ENCODE results near the gene LIN37. TPM values are rescaled to one million over a fixed set of nuclear protein-coding genes. Genes with fewer than 3 reads are reported as not detected.

Gene LIN37
- total RNA-seq, 1 donor from 2014 or later = 11.9 TPM

DNA sequence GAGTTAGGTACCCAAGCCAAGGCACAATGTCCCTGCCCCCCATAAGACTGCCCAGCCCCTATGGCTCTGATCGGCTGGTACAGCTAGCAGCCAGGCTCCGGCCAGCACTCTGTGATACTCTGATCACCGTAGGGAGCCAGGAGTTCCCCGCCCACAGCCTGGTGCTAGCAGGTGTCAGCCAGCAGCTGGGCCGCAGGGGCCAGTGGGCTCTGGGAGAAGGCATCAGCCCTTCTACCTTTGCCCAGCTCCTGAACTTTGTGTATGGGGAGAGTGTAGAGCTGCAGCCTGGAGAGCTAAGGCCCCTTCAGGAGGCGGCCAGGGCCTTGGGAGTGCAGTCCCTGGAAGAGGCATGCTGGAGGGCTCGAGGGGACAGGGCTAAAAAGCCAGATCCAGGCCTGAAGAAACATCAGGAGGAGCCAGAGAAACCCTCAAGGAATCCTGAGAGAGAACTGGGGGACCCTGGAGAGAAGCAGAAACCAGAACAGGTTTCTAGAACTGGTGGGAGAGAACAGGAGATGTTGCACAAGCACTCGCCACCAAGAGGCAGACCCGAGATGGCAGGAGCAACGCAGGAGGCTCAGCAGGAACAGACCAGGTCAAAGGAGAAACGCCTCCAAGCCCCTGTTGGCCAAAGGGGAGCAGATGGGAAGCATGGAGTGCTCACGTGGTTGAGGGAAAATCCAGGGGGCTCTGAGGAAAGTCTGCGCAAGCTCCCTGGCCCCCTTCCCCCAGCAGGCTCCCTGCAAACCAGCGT is 33.6 kb upstream of the LIN37 start:
- TF ChIP-seq, protein P1, sequence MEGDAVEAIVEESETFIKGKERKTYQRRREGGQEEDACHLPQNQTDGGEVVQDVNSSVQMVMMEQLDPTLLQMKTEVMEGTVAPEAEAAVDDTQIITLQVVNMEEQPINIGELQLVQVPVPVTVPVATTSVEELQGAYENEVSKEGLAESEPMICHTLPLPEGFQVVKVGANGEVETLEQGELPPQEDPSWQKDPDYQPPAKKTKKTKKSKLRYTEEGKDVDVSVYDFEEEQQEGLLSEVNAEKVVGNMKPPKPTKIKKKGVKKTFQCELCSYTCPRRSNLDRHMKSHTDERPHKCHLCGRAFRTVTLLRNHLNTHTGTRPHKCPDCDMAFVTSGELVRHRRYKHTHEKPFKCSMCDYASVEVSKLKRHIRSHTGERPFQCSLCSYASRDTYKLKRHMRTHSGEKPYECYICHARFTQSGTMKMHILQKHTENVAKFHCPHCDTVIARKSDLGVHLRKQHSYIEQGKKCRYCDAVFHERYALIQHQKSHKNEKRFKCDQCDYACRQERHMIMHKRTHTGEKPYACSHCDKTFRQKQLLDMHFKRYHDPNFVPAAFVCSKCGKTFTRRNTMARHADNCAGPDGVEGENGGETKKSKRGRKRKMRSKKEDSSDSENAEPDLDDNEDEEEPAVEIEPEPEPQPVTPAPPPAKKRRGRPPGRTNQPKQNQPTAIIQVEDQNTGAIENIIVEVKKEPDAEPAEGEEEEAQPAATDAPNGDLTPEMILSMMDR (IDR thresholded peaks at IDR 0.05) = no peak
- Mint-ChIP-seq H3K4me1 (ENCODE audit: low read depth) (peaks cover 27% of the 10 kb centered on the region), H3K4me3 (ENCODE audit: unreplicated experiment) (no peak overlapping the region), H3K27me3 (ENCODE audit: low read depth) (no peaks in the 10 kb centered on the region), H3K9me3 (ENCODE audit: low read depth) (no peaks in the 10 kb centered on the region), H3K36me3 (ENCODE audit: low read depth) (no peaks in the 10 kb centered on the region), H3K27ac (ENCODE audit: unreplicated experiment) (no peak overlapping the region)
- DNase-seq (ENCODE audit: low spot score) = no peak

DNA sequence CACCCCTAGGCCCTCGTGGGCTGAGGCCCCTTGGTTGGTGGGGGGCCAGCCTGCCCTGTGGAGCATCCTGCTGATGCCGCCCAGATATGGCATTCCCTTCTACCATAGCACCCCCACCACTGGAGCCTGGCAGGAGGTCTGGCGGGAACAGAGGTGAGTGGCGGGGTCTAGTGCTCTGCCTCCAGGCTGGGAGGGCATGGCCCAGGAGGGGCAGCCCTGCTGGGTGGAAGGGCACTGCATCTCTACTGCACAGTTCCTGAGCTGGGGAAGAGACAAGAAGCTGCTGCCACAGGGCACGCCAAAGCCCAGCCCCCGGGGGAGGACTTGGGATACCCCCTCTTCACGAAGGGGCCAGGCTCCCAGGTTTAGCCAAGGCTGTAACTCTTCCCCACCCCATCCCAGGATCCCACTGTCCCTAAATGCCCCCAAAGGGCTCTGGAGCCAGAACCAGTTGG is 33.0 kb upstream of the LIN37 start:
- no peaks in the 10 kb centered on the region for H3K9me3 Mint-ChIP-seq (ENCODE audit: low read depth)
- DNase-seq (ENCODE audit: low spot score) = peak; percentile 83
- H3K27me3 Mint-ChIP-seq (ENCODE audit: low read depth) = no peaks in the 10 kb centered on the region
- H3K36me3 Mint-ChIP-seq (ENCODE audit: low read depth) = peaks cover 2% of the 10 kb centered on the region
- H3K27ac Mint-ChIP-seq (ENCODE audit: unreplicated experiment) = no peak overlapping the region
- TF ChIP-seq, protein P1 (IDR thresholded peaks at IDR 0.05) = no peak
- no peak overlapping the region for H3K4me3 Mint-ChIP-seq (ENCODE audit: unreplicated experiment)
- H3K4me1 Mint-ChIP-seq (ENCODE audit: low read depth) = peaks cover 30% of the 10 kb centered on the region

DNA sequence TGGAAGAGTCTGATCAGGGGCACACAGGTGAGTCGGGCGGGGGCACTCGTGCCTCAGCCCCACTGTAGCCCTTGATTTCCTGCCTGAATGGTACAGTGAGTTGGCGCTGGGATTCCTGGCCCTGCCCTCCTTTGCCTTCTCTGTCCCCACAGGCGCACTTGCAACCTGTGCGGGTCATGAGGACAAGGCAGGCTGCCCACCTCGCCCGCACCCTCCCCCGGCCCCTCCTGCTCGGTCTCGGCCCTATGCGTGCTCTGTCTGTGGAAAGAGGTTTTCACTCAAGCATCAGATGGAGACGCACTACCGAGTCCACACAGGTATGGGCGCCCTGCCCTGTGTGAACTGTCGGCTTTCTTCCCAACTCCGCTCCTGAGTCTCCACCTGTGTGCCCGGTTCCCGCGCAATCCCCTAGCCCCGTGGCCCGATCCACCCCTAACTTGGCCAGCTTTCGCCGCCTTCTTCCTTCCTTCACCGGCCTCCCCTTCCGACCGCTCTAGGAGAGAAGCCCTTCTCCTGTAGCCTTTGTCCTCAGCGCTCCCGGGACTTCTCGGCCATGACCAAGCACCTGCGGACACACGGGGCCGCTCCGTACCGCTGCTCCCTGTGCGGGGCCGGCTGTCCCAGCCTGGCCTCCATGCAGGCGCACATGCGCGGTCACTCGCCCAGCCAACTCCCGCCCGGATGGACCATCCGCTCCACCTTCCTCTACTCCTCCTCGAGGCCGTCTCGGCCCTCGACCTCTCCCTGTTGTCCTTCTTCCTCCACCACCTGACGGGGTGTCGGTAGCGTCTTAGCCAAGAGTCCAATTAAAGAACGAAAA is 32.2 kb upstream of the LIN37 start:
- Mint-ChIP-seq H3K27me3 (ENCODE audit: low read depth) (no peaks in the 10 kb centered on the region), H3K9me3 (ENCODE audit: low read depth) (no peaks in the 10 kb centered on the region), H3K4me3 (ENCODE audit: unreplicated experiment) (peak overlapping the region; percentile 96), H3K36me3 (ENCODE audit: low read depth) (peaks cover 2% of the 10 kb centered on the region), H3K27ac (ENCODE audit: unreplicated experiment) (peak overlapping the region; percentile 97), H3K4me1 (ENCODE audit: low read depth) (peaks cover 29% of the 10 kb centered on the region)
- TF ChIP-seq, protein P1 (IDR thresholded peaks at IDR 0.05) = no peak
- peak; percentile 94 for DNase-seq (ENCODE audit: low spot score)

DNA sequence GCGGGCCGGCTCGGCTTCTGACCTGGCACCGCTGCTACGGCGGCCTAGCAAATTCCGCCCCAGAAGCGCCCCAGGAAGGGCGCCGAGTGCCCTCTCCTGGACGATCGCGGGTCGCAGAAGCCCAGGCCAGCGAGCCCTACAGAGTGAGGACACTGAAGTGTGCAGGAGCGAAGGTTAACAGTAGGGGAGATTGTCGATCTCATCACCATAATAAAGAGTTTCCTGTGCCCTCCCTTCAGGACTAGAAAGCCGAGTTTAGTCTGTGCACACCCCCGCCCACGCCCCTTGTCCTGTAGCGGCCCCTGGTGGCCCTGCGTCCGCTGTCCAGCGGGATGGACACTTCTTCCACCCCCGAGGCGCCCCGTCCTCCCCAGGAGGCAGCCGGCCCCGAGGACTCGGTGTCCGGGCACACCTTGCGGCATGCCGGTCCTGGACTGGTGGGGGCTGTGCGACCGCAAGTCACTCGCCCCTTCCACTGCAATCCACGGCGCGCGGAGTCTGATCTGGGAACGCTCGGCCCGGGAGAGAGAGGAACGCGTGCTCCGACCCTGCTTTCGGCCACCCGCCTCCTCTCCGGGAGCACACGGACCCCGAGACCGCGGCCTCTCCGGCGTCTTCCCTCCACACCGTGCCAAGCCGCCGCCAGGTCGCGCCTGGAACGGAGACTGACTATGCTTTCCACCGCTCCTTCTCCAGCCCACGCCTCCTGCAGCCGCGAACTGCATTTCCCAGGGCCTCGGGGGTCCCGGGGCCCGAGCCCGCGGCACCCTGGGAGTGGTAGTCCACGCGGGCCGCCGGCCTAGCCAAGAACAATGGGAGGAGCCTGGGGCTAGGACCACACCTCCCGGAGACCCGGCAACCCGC is 31.3 kb upstream of the LIN37 start:
- H3K36me3 Mint-ChIP-seq (ENCODE audit: low read depth) = peaks cover 3% of the 10 kb centered on the region
- no peaks in the 10 kb centered on the region for H3K27me3 Mint-ChIP-seq (ENCODE audit: low read depth)
- TF ChIP-seq, protein P1 (IDR thresholded peaks at IDR 0.05) = peak; percentile 100
- H3K27ac Mint-ChIP-seq (ENCODE audit: unreplicated experiment) = peak overlapping the region; percentile 97
- H3K9me3 Mint-ChIP-seq (ENCODE audit: low read depth) = no peaks in the 10 kb centered on the region
- peak overlapping the region; percentile 96 for H3K4me3 Mint-ChIP-seq (ENCODE audit: unreplicated experiment)
- DNase-seq (ENCODE audit: low spot score) = peak; percentile 98
- H3K4me1 Mint-ChIP-seq (ENCODE audit: low read depth) = peaks cover 26% of the 10 kb centered on the region
